H1 (cell line): ENCODE results near the gene THSD1.
"Not testable (repeated sequence)": the region's sequence is repeated elsewhere in the genome, so short reads cannot be mapped to it uniquely, and the experiment has no call there.

Experiments
- CTCF ChIP-seq, 3 experiments: IDR thresholded peaks; 1 replicate in 2 of 3; 2 replicates in 1 of 3; pipeline versions ENCODE4 v1.5.1 to v1.6.1; 2011; ENCODE audit warnings: low read length in 3 of 3, mild to moderate bottlenecking in 3 of 3, inconsistent platforms in 2 of 3, low read depth in 1 of 3, moderate library complexity in 1 of 3; ENCODE audit not compliant: insufficient read depth in 1 of 3; ENCODE audit errors: control extremely low read depth in 1 of 3
- EP300 ChIP-seq, 2 experiments: IDR thresholded peaks; 1 replicate in 1 of 2; 2 replicates in 1 of 2; pipeline ENCODE4 v1.6.1; 2011 to 2012; ENCODE audit warnings: low read depth in 2 of 2, low read length in 2 of 2, mild to moderate bottlenecking in 2 of 2, borderline replicate concordance in 1 of 2, inconsistent platforms in 1 of 2, moderate library complexity in 1 of 2
- EZH2 ChIP-seq: fragments of 200-600 bp; sonication (generic); IDR thresholded peaks from 2 replicates; pipeline ENCODE4 v1.7.1; 2012; ENCODE audit warnings: low read depth, mild to moderate bottlenecking, moderate library complexity, low read length, inconsistent platforms; ENCODE audit not compliant: severe bottlenecking
- POLR2A ChIP-seq, 2 experiments: IDR thresholded peaks; 1 replicate in 1 of 2; 2 replicates in 1 of 2; pipeline ENCODE4 v1.6.1; 2011; ENCODE audit warnings: low read depth in 2 of 2, low read length in 2 of 2, mild to moderate bottlenecking in 2 of 2; ENCODE audit errors: control extremely low read depth in 1 of 2

- TF ChIP-seq EZH2; EP300 (IDR thresholded peaks at IDR 0.05; ENCODE audit: borderline replicate concordance in 1 of 2, low read depth in 2 of 2, low read length in 2 of 2); CTCF (IDR thresholded peaks at IDR 0.05; ENCODE audit: control extremely low read depth in 1 of 3, insufficient read depth in 1 of 3, low read depth in 1 of 3, low read length in 3 of 3); POLR2A (IDR thresholded peaks at IDR 0.05; ENCODE audit: control extremely low read depth in 1 of 2, low read depth in 2 of 2, low read length in 2 of 2): not testable (repeated sequence)
Observed at GRCh38 chr13:52331844-52332243, 74.1 kb downstream of the THSD1 start.
